ENCODE results near the gene OAS2. TPM values are rescaled to one million over a fixed set of nuclear protein-coding genes. Genes with fewer than 3 reads are reported as not detected.

The OAS2 gene
- total RNA-seq, 3 donors from 2014 or later (not counting 1 experiment from before 2014, with no cell fraction given) = 29.0 to 56.3 (median 48.2) TPM

- no peak for TF ChIP-seq CTCF (IDR thresholded peaks at IDR 0.05)
- no peaks in the 10 kb centered on the region for H3K9me3 Mint-ChIP-seq
- H3K27me3 Mint-ChIP-seq (ENCODE audit: low read depth in 2 of 2) = peaks cover 7 to 12% of the 10 kb centered on the region in 2 donors
- H3K27ac ChIP-seq (ENCODE audit: low read length) = no peak overlapping the region
- no peak overlapping the region for H3K27ac Mint-ChIP-seq
- no peak for DNase-seq
- 87% methylated on average over 12 of the region's 13 CpGs for whole genome bisulfite sequencing (ENCODE audit: insufficient coverage)
- H3K4me1 ChIP-seq (ENCODE audit: control insufficient read depth, insufficient read depth, low read length) = peaks cover 50% of the 10 kb centered on the region
- peak overlapping the region; percentile 29 for H3K4me3 ChIP-seq (ENCODE audit: low read length)
- H3K36me3 ChIP-seq (ENCODE audit: control insufficient read depth, insufficient read depth, low read length) = no peaks in the 10 kb centered on the region
- H3K36me3 Mint-ChIP-seq = no peaks in the 10 kb centered on the region
- H3K4me3 Mint-ChIP-seq = peak overlapping the region; percentile 55
- no peak for ATAC-seq
- H3K27me3 ChIP-seq (ENCODE audit: control insufficient read depth, insufficient read depth, low read length) = no peaks in the 10 kb centered on the region
- intact Hi-C loops (cut with micrococcal nuclease) = no loop called here
- H3K9me3 ChIP-seq (ENCODE audit: control insufficient read depth, insufficient read depth, low read length) = no peaks in the 10 kb centered on the region
- H3K4me1 Mint-ChIP-seq = no peaks in the 10 kb centered on the region
These were observed 77.5 kb downstream of the OAS2 start for GRCh38 chr12:113055594-113056380.

GRCh38 chr12:113056381-113056630, 78.0 kb downstream of the OAS2 start:
- DNase-seq (no peak), ATAC-seq (no peak)
- Histone ChIP-seq H3K27me3 (ENCODE audit: control insufficient read depth, insufficient read depth, low read length) (no peaks in the 10 kb centered on the region), H3K36me3 (ENCODE audit: control insufficient read depth, insufficient read depth, low read length) (no peaks in the 10 kb centered on the region), H3K9me3 (ENCODE audit: control insufficient read depth, insufficient read depth, low read length) (no peaks in the 10 kb centered on the region), H3K27ac (ENCODE audit: low read length) (peak overlapping the region; percentile 14), H3K4me1 (ENCODE audit: control insufficient read depth, insufficient read depth, low read length) (peaks cover 54% of the 10 kb centered on the region), H3K4me3 (ENCODE audit: low read length) (peak overlapping the region; percentile 29)
- no peaks in the 10 kb centered on the region for H3K9me3 Mint-ChIP-seq
- no peaks in the 10 kb centered on the region for H3K4me1 Mint-ChIP-seq
- no peaks in the 10 kb centered on the region for H3K36me3 Mint-ChIP-seq
- 11% methylated on average over 8 of the region's 8 CpGs for WGBS (ENCODE audit: insufficient coverage)
- H3K27ac Mint-ChIP-seq = no peak overlapping the region
- H3K4me3 Mint-ChIP-seq = peak overlapping the region; percentile 55
- intact Hi-C loops (cut with micrococcal nuclease) = no loop called here
- H3K27me3 Mint-ChIP-seq (ENCODE audit: low read depth in 2 of 2) = peaks cover 7 to 12% of the 10 kb centered on the region in 2 donors
- no peak for TF ChIP-seq CTCF (IDR thresholded peaks at IDR 0.05)

GRCh38 chr12:113056631-113057488, 78.5 kb downstream of the OAS2 start, which contains the start of gene DTX1:
Gene DTX1 (plus strand): TSS chr12:113056730. CDS start chr12:113058193, 1,463 bp downstream.
- Mint-ChIP-seq H3K36me3 (no peaks in the 10 kb centered on the region), H3K27ac (no peak within 1 kb of the TSS), H3K4me1 (no peaks in the 10 kb centered on the region), H3K9me3 (no peaks in the 10 kb centered on the region), H3K4me3 (peak within 1 kb of the TSS; percentile 55), H3K27me3 (ENCODE audit: low read depth in 2 of 2) (peaks cover 7 to 12% of the 10 kb centered on the region in 2 donors)
- Histone ChIP-seq H3K4me3 (ENCODE audit: low read length) (peak within 1 kb of the TSS; percentile 29), H3K9me3 (ENCODE audit: control insufficient read depth, insufficient read depth, low read length) (no peaks in the 10 kb centered on the region), H3K36me3 (ENCODE audit: control insufficient read depth, insufficient read depth, low read length) (no peaks in the 10 kb centered on the region), H3K27me3 (ENCODE audit: control insufficient read depth, insufficient read depth, low read length) (no peaks in the 10 kb centered on the region), H3K27ac (ENCODE audit: low read length) (peak within 1 kb of the TSS; percentile 14), H3K4me1 (ENCODE audit: control insufficient read depth, insufficient read depth, low read length) (peaks cover 56% of the 10 kb centered on the region)
- WGBS (ENCODE audit: insufficient coverage) = 1% methylated on average over 93 of the region's 94 CpGs
- peak in 1 of 2 donors; percentile 61 for DNase-seq
- TF ChIP-seq CTCF (IDR thresholded peaks at IDR 0.05) = no peak
- peak in 2 of 3 donors; percentile 64 to 65 for ATAC-seq
- intact Hi-C loops (cut with micrococcal nuclease) = no loop called here
